SK-N-SH treated with all-trans-retinoic acid at 6 μM for 48 hours (cell line): ENCODE data around the gene NPAS3.

Source experiments
- ATAC-seq: fragments of 200-7000 bp; cut with Tn5 transposase; 3 replicates; pipeline ENCODE4 v1.9.1; 2020; ENCODE audit warnings: mild to moderate bottlenecking, moderate library complexity
- ARNTL ChIP-seq: fragments of 450-650 bp; formaldehyde crosslinking; IDR thresholded peaks from 2 replicates; pipeline ENCODE4 v1.5.0; 2020; ENCODE audit warnings: low read depth, mild to moderate bottlenecking, moderate library complexity, borderline replicate concordance
- BACH2 ChIP-seq: fragments of 250-450 bp; sonication (Bioruptor Pico); IDR thresholded peaks from 2 replicates; pipeline ENCODE4 v1.9.0; 2021; ENCODE audit warnings: mild to moderate bottlenecking, borderline replicate concordance
- CREB5 ChIP-seq: fragments of 250-450 bp; sonication (Bioruptor Pico); IDR thresholded peaks from 2 replicates; pipeline ENCODE4 v1.5.1; 2020; ENCODE audit warnings: low read depth, mild to moderate bottlenecking, moderate library complexity
- CSDC2 ChIP-seq: fragments of 250-450 bp; sonication (Bioruptor Pico); IDR thresholded peaks from 2 replicates; pipeline ENCODE4 v1.5.0; 2020; ENCODE audit warnings: mild to moderate bottlenecking, moderate library complexity
- GLIS3 ChIP-seq: fragments of 250-450 bp; sonication (Bioruptor Pico); IDR thresholded peaks from 2 replicates; pipeline ENCODE4 v1.5.0; 2020; ENCODE audit warnings: mild to moderate bottlenecking, moderate library complexity
- ISL1 ChIP-seq: fragments of 250-450 bp; sonication (Bioruptor Pico); IDR thresholded peaks from 2 replicates; pipeline ENCODE4 v2.1.2; 2022; ENCODE audit warnings: mild to moderate bottlenecking, moderate library complexity
- OSR1 ChIP-seq: fragments of 250-450 bp; sonication (Bioruptor Pico); IDR thresholded peaks from 2 replicates; pipeline ENCODE4 v1.8.0; 2022; ENCODE audit warnings: moderate library complexity, mild to moderate bottlenecking, inconsistent platforms
- PPARA ChIP-seq: fragments of 250-450 bp; sonication (Bioruptor Pico); IDR thresholded peaks from 2 replicates; pipeline ENCODE4 v1.5.0; 2020; ENCODE audit warnings: mild to moderate bottlenecking, borderline replicate concordance
- RARB ChIP-seq: fragments of 250-450 bp; sonication (Bioruptor Pico); IDR thresholded peaks from 2 replicates; pipeline ENCODE4 v1.8.0; 2021; ENCODE audit warnings: mild to moderate bottlenecking, moderate library complexity
- SNAI2 ChIP-seq: fragments of 250-450 bp; sonication (Bioruptor Pico); IDR thresholded peaks from 2 replicates; pipeline ENCODE4 v1.5.0; 2020; ENCODE audit warnings: mild to moderate bottlenecking, moderate library complexity
- TCF4 ChIP-seq: fragments of 250-450 bp; sonication (Bioruptor Pico); IDR thresholded peaks from 2 replicates; pipeline ENCODE4 v1.8.0; 2021; ENCODE audit warnings: mild to moderate bottlenecking, moderate library complexity, borderline replicate concordance
- TOX ChIP-seq: fragments of 250-450 bp; sonication (Bioruptor Pico); IDR thresholded peaks from 2 replicates; pipeline ENCODE4 v1.8.0; 2021; ENCODE audit warnings: mild to moderate bottlenecking, moderate library complexity, borderline replicate concordance
- ZC3H10 ChIP-seq: fragments of 250-450 bp; sonication (Bioruptor Pico); IDR thresholded peaks from 2 replicates; pipeline ENCODE4 v1.5.1; 2021; ENCODE audit warnings: mild to moderate bottlenecking, moderate library complexity
- ZFP3 ChIP-seq: fragments of 250-450 bp; sonication (Bioruptor Pico); IDR thresholded peaks from 2 replicates; pipeline ENCODE4 v1.5.0; 2020; ENCODE audit warnings: mild to moderate bottlenecking, moderate library complexity
- ZFP30 ChIP-seq: fragments of 450-650 bp; formaldehyde crosslinking; IDR thresholded peaks from 2 replicates; pipeline ENCODE4 v1.5.0; 2022; ENCODE audit warnings: mild to moderate bottlenecking, moderate library complexity
- ZNF565 ChIP-seq: fragments of 450-650 bp; formaldehyde crosslinking; conservative IDR thresholded peaks from 2 replicates; pipeline ENCODE4 v1.5.0; 2020; ENCODE audit warnings: low read depth, mild to moderate bottlenecking, moderate library complexity
- ZNF70 ChIP-seq: fragments of 450-650 bp; formaldehyde crosslinking; IDR thresholded peaks from 2 replicates; pipeline ENCODE4 v1.5.0; 2020; ENCODE audit warnings: mild to moderate bottlenecking, moderate library complexity
- TF ChIP-seq, protein P1 (sequence below): fragments of 250-450 bp; sonication (Bioruptor Pico); IDR thresholded peaks from 2 replicates; pipeline ENCODE4 v1.8.0; 2020; ENCODE audit warnings: mild to moderate bottlenecking, moderate library complexity, borderline replicate concordance
- TF ChIP-seq, protein P2 (sequence below): fragments of 250-450 bp; sonication (Bioruptor Pico); IDR thresholded peaks from 2 replicates; pipeline ENCODE4 v1.5.1; 2021; ENCODE audit warnings: mild to moderate bottlenecking, moderate library complexity
- TF ChIP-seq, protein P3 (sequence below): fragments of 250-450 bp; sonication (Bioruptor Pico); IDR thresholded peaks from 2 replicates; pipeline ENCODE4 v1.8.0; 2021; ENCODE audit warnings: low read depth, mild to moderate bottlenecking, moderate library complexity, borderline replicate concordance
- TF ChIP-seq, protein P4 (sequence below): fragments of 250-450 bp; sonication (Bioruptor Pico); IDR thresholded peaks from 2 replicates; pipeline ENCODE4 v1.5.0; 2020; ENCODE audit warnings: mild to moderate bottlenecking, moderate library complexity

Gene NPAS3

GRCh38 chr14:33836900-33837577 lies 898.4 kb downstream of the NPAS3 start:
- ATAC-seq: no peak
- TF ChIP-seq GLIS3 (no peak), ARNTL (no peak), RARB (CRISPR knock-in tag) (no peak), ISL1 (CRISPR knock-in tag) (no peak), ZC3H10 (no peak), CSDC2 (CRISPR knock-in tag) (no peak)
- TF ChIP-seq, protein P1, sequence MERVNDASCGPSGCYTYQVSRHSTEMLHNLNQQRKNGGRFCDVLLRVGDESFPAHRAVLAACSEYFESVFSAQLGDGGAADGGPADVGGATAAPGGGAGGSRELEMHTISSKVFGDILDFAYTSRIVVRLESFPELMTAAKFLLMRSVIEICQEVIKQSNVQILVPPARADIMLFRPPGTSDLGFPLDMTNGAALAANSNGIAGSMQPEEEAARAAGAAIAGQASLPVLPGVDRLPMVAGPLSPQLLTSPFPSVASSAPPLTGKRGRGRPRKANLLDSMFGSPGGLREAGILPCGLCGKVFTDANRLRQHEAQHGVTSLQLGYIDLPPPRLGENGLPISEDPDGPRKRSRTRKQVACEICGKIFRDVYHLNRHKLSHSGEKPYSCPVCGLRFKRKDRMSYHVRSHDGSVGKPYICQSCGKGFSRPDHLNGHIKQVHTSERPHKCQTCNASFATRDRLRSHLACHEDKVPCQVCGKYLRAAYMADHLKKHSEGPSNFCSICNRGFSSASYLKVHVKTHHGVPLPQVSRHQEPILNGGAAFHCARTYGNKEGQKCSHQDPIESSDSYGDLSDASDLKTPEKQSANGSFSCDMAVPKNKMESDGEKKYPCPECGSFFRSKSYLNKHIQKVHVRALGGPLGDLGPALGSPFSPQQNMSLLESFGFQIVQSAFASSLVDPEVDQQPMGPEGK: no peak
- TF ChIP-seq, protein P2, sequence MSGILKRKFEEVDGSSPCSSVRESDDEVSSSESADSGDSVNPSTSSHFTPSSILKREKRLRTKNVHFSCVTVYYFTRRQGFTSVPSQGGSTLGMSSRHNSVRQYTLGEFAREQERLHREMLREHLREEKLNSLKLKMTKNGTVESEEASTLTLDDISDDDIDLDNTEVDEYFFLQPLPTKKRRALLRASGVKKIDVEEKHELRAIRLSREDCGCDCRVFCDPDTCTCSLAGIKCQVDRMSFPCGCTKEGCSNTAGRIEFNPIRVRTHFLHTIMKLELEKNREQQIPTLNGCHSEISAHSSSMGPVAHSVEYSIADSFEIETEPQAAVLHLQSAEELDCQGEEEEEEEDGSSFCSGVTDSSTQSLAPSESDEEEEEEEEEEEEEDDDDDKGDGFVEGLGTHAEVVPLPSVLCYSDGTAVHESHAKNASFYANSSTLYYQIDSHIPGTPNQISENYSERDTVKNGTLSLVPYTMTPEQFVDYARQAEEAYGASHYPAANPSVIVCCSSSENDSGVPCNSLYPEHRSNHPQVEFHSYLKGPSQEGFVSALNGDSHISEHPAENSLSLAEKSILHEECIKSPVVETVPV: no peak
- TF ChIP-seq, protein P3, sequence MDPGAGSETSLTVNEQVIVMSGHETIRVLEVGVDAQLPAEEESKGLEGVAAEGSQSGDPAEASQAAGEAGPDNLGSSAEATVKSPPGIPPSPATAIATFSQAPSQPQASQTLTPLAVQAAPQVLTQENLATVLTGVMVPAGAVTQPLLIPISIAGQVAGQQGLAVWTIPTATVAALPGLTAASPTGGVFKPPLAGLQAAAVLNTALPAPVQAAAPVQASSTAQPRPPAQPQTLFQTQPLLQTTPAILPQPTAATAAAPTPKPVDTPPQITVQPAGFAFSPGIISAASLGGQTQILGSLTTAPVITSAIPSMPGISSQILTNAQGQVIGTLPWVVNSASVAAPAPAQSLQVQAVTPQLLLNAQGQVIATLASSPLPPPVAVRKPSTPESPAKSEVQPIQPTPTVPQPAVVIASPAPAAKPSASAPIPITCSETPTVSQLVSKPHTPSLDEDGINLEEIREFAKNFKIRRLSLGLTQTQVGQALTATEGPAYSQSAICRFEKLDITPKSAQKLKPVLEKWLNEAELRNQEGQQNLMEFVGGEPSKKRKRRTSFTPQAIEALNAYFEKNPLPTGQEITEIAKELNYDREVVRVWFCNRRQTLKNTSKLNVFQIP (CRISPR knock-in tag): no peak
- TF ChIP-seq, protein P4, sequence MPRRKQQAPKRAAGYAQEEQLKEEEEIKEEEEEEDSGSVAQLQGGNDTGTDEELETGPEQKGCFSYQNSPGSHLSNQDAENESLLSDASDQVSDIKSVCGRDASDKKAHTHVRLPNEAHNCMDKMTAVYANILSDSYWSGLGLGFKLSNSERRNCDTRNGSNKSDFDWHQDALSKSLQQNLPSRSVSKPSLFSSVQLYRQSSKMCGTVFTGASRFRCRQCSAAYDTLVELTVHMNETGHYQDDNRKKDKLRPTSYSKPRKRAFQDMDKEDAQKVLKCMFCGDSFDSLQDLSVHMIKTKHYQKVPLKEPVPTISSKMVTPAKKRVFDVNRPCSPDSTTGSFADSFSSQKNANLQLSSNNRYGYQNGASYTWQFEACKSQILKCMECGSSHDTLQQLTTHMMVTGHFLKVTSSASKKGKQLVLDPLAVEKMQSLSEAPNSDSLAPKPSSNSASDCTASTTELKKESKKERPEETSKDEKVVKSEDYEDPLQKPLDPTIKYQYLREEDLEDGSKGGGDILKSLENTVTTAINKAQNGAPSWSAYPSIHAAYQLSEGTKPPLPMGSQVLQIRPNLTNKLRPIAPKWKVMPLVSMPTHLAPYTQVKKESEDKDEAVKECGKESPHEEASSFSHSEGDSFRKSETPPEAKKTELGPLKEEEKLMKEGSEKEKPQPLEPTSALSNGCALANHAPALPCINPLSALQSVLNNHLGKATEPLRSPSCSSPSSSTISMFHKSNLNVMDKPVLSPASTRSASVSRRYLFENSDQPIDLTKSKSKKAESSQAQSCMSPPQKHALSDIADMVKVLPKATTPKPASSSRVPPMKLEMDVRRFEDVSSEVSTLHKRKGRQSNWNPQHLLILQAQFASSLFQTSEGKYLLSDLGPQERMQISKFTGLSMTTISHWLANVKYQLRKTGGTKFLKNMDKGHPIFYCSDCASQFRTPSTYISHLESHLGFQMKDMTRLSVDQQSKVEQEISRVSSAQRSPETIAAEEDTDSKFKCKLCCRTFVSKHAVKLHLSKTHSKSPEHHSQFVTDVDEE (CRISPR knock-in tag): no peak

GRCh38 chr14:33837943-33838683 lies 899.4 kb downstream of the NPAS3 start:
- TF ChIP-seq RARB (CRISPR knock-in tag) (no peak), PPARA (CRISPR knock-in tag) (no peak), ZFP3 (CRISPR knock-in tag) (no peak), GLIS3 (no peak), ZNF70 (CRISPR knock-in tag) (no peak), ZFP30 (no peak), ISL1 (CRISPR knock-in tag) (no peak), ZC3H10 (no peak), ZNF565 (CRISPR knock-in tag) (no peak), TCF4 (CRISPR knock-in tag) (no peak), OSR1 (CRISPR knock-in tag) (no peak), CSDC2 (CRISPR knock-in tag) (no peak), ARNTL (no peak), CREB5 (CRISPR knock-in tag) (no peak), BACH2 (no peak), TOX (no peak), SNAI2 (CRISPR knock-in tag) (no peak)
- TF ChIP-seq, protein P3 (CRISPR knock-in tag): no peak
- TF ChIP-seq, protein P1: no peak

More at GRCh38 chr14:33837943-33838683, 899.4 kb downstream of the NPAS3 start:
- ATAC-seq: no peak
